MM.1S (cell line): ENCODE results near the gene WIZ.

Experiments used
- DNase-seq: peaks from one replicate; pipeline ENCODE4 v3.0.0-alpha.2; 2015
- H2AFZ ChIP-seq: fragments of 300-600 bp; sonication (generic); 2 replicates; pipeline ENCODE4 v1.6.0; 2016; ENCODE audit warnings: antibody characterized with exemption, low read length
- H3F3A ChIP-seq: fragments of 300-600 bp; sonication (generic); 2 replicates; pipeline ENCODE4 v1.6.1; 2016; ENCODE audit warnings: mild to moderate bottlenecking, antibody characterized with exemption, low read length, moderate library complexity, mixed read lengths; ENCODE audit not compliant: insufficient read depth
- H3K27ac ChIP-seq: fragments of 300-600 bp; sonication (generic); 2 replicates; pipeline ENCODE4 v1.5.1; 2016; ENCODE audit warnings: mild to moderate bottlenecking, low read length
- H3K27me3 ChIP-seq: fragments of 300-600 bp; sonication (generic); replicated peaks from 2 replicates; pipeline ENCODE4 v1.6.0; 2016; ENCODE audit warnings: low read length; ENCODE audit not compliant: insufficient read depth
- H3K36me3 ChIP-seq: fragments of 300-600 bp; sonication (generic); replicated peaks from 2 replicates; pipeline ENCODE4 v1.6.1; 2016; ENCODE audit warnings: mild to moderate bottlenecking, low read length, mixed read lengths; ENCODE audit not compliant: insufficient read depth
- H3K4me1 ChIP-seq: fragments of 300-600 bp; sonication (generic); 2 replicates; pipeline ENCODE4 v1.6.1; 2016; ENCODE audit warnings: low read length, mixed read lengths
- H3K4me2 ChIP-seq: fragments of 300-600 bp; sonication (generic); 2 replicates; pipeline ENCODE4 v1.6.0; 2016; ENCODE audit warnings: low read depth, low read length
- H3K4me3 ChIP-seq: fragments of 300-600 bp; sonication (generic); 2 replicates; pipeline ENCODE4 v1.5.1; 2016; ENCODE audit warnings: low read length, mixed read lengths
- H3K79me2 ChIP-seq: fragments of 300-600 bp; sonication (generic); 2 replicates; pipeline ENCODE4 v1.6.1; 2016; ENCODE audit warnings: mixed run types, low read length, mixed read lengths
- H3K9ac ChIP-seq: fragments of 300-600 bp; sonication (generic); 2 replicates; pipeline ENCODE4 v1.6.1; 2016; ENCODE audit warnings: low read length, mixed read lengths
- H3K9me2 ChIP-seq: fragments of 300-600 bp; sonication (generic); replicated peaks from 2 replicates; pipeline ENCODE4 v1.6.1; 2016; ENCODE audit warnings: mild to moderate bottlenecking, low read length, mixed read lengths; ENCODE audit not compliant: insufficient read depth
- H3K9me3 ChIP-seq: fragments of 300-600 bp; sonication (generic); replicated peaks from 2 replicates; pipeline ENCODE4 v1.6.1; 2016; ENCODE audit warnings: mild to moderate bottlenecking, low read length, mixed read lengths; ENCODE audit not compliant: insufficient read depth
- H4K20me1 ChIP-seq: fragments of 300-600 bp; sonication (generic); 2 replicates; pipeline ENCODE4 v1.6.1; 2016; ENCODE audit warnings: mild to moderate bottlenecking, low read length, moderate library complexity, mixed read lengths; ENCODE audit not compliant: insufficient read depth
- CTCF ChIP-seq: fragments of 300-600 bp; sonication (generic); IDR thresholded peaks from 2 replicates; pipeline ENCODE4 v1.5.1; 2016; ENCODE audit warnings: antibody characterized with exemption, low read length, mixed read lengths
- EZH2 ChIP-seq: fragments of 300-600 bp; sonication (generic); optimal IDR thresholded peaks from 2 replicates; pipeline ENCODE3; 2017; ENCODE audit warnings: low read depth, mild to moderate bottlenecking, antibody characterized with exemption, low read length, mixed read lengths
- EZH2phosphoT487 ChIP-seq: fragments of 300-600 bp; sonication (generic); IDR thresholded peaks from 2 replicates; pipeline ENCODE4 v1.6.1; 2018; ENCODE audit warnings: antibody characterized with exemption, low read length

Gene WIZ

GRCh38 chr19:15372470-15372869, 77.3 kb downstream of the WIZ start:
- Histone ChIP-seq H3F3A (no peaks in the 10 kb centered on the region), H2AFZ (no peak overlapping the region), H3K9ac (no peak overlapping the region), H3K9me3 (no peaks in the 10 kb centered on the region), H3K36me3 (peaks cover 11% of the 10 kb centered on the region; the same call in 1 of the 2 replicates), H3K79me2 (peaks cover 90% of the 10 kb centered on the region), H4K20me1 (peaks cover 22% of the 10 kb centered on the region), H3K9me2 (no peaks in the 10 kb centered on the region), H3K27ac (no peak overlapping the region), H3K4me3 (no peak overlapping the region), H3K4me1 (peaks cover 7% of the 10 kb centered on the region; the same call in 1 of the 2 replicates), H3K27me3 (no peaks in the 10 kb centered on the region), H3K4me2 (no peak overlapping the region)
- TF ChIP-seq CTCF (no peak), EZH2phosphoT487 (no peak), EZH2 (no peak)
- no peak for DNase-seq

GRCh38 chr19:15371786-15372380, 77.9 kb downstream of the WIZ start:
- Histone ChIP-seq H3K4me3 (no peak overlapping the region), H3K79me2 (peaks cover 85% of the 10 kb centered on the region), H3F3A (no peaks in the 10 kb centered on the region), H2AFZ (no peak overlapping the region), H3K9ac (no peak overlapping the region), H4K20me1 (peaks cover 19% of the 10 kb centered on the region), H3K9me2 (no peaks in the 10 kb centered on the region), H3K27me3 (no peaks in the 10 kb centered on the region), H3K36me3 (peaks cover 11% of the 10 kb centered on the region; the same call in 1 of the 2 replicates), H3K4me2 (no peak overlapping the region), H3K27ac (no peak overlapping the region), H3K4me1 (peaks cover 4% of the 10 kb centered on the region; the same call in 1 of the 2 replicates), H3K9me3 (no peaks in the 10 kb centered on the region)
- DNase-seq, result no peak
- TF ChIP-seq EZH2phosphoT487 (no peak), EZH2 (no peak), CTCF (no peak)

GRCh38 chr19:15371119-15371518, 78.6 kb downstream of the WIZ start:
- H3K9me2 ChIP-seq, result no peaks in the 10 kb centered on the region
- H3K4me1 ChIP-seq, result peaks cover 4% of the 10 kb centered on the region; the same call in 1 of the 2 replicates
- peaks cover 11% of the 10 kb centered on the region; the same call in 1 of the 2 replicates for H3K36me3 ChIP-seq
- H4K20me1 ChIP-seq, result peaks cover 13% of the 10 kb centered on the region
- no peaks in the 10 kb centered on the region for H3F3A ChIP-seq
- TF ChIP-seq EZH2phosphoT487, result no peak
- TF ChIP-seq CTCF, result no peak
- no peak for TF ChIP-seq EZH2
- no peak for DNase-seq
- peaks cover 80% of the 10 kb centered on the region for H3K79me2 ChIP-seq
- no peak overlapping the region for H3K9ac ChIP-seq
- no peaks in the 10 kb centered on the region for H3K9me3 ChIP-seq
- H3K27ac ChIP-seq, result no peak overlapping the region
- H3K4me2 ChIP-seq, result no peak overlapping the region
- H3K4me3 ChIP-seq, result no peak overlapping the region
- H2AFZ ChIP-seq, result no peak overlapping the region
- no peaks in the 10 kb centered on the region for H3K27me3 ChIP-seq
